ENCODE data around the gene COQ10B.

COQ10B gene

GRCh38 chr2:197502685-197503084, 49.3 kb downstream of the COQ10B start:
- DNase-seq: no peak

DNA sequence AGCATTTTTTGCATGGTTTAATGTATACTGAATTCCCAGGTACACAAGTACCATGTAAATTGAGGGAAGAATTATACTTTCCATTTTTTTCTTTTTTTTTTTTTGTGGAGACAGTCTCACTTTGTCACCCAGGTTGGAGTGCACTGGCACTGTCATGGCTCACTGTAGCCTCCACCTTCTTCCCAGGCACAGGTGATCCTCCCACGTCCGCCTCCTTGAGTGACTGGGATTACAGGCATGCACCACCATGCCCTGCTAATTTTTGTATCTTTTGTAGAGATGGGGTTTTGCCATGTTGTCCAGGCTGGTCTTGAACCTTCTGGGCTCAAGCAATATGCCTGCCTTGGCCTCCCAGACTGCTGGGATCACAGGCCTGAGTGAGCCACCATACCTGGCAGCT, 50.6 kb downstream of the COQ10B start:
- no peak for DNase-seq

- no peak for DNase-seq
Measured at GRCh38 chr2:197504512-197504911, 51.2 kb downstream of the COQ10B start.

DNA sequence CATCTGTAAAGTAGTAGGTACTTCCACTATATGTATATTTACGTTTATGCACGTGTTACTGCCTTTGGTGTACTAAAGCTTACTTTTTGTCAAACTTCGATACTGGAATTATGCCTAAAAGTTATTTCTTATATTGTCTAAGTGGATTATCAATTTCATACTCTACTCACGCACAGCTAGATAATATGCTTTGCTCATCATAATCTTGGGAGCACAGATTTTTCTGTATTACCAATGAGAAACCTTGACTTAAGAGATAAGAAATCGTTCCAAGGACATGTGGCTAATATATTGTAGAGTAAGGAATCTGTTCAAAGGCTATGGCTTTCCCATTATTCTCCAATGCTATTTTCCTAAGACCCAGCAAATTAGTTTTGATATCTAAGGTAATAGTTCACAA, 53.3 kb downstream of the COQ10B start:
- no peak for DNase-seq

DNA sequence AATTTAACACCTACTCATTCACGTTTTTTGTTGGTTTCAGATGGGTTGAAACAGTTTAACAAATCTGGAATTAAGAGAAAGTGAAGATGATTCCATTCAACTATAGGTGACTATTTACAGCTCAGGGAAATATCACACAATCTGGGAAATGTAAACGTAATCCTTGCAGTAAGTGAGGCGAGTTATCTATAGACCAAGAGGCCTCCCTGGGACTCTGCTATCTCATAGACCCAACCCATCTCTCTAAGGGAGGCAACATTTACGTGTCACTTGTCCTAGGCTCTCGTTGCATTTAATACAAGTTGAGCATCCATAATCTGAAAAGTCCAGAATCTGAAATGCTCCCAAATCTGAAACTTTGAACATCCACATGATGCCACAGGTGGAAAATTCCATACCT, 60.6 kb downstream of the COQ10B start:
- no peak for DNase-seq

- DNase-seq: no peak
Measured at GRCh38 chr2:197514754-197515153, 61.4 kb downstream of the COQ10B start.

GRCh38 chr2:197515315-197515738, 62.0 kb downstream of the COQ10B start:
- no peak for DNase-seq

DNA sequence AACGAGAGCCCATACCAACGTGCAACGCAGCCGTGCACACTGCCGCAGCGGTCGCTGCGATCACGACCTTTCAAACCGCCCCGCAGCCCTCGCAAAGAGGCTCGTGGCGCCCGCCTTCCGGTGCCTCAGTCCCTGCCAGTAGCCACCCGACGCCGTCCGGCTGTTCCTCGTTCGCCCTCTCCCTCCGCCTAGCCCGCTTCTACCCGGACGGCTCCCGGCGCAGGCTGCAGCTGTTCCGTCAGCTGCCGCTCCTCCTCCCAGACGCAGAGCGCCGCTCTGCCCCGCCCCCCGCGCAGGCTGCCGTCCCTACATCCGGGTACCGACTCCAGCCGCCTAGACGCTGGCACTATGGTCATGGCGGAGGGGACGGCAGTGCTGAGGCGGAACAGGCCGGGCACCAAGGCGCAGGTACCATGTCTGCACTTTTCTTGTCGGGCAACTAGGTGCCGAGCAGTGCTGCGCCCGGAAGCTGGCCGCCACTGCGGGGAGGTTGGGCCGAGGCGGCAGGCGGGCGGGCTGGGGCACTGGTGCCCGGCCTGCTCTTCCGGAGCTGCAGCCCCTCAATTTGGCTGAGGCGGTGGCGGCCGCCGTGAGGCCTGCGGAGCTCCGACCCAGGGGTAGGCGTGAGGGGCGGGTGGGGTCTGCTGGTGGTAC, 62.5 kb downstream of the COQ10B start, which contains the start of gene MOB4:
TSS of gene MOB4 (plus strand) at position 328 of the 654 bp plus-strand sequence. CDS start at position 349, 21 bp downstream.
- peak; percentile 94 for DNase-seq

GRCh38 chr2:197516393-197516761, 63.0 kb downstream of the COQ10B start:
- DNase-seq: peak; percentile 10

GRCh38 chr2:197517150-197517549, 63.8 kb downstream of the COQ10B start:
- DNase-seq: no peak
